HG02943 (cell line): ENCODE data around the gene GYS2.
"Not testable (repeated sequence)": the region's sequence is repeated elsewhere in the genome, so short reads cannot be mapped to it uniquely, and the experiment has no call there.

Source experiments
- ATAC-seq: cut with Tn5 transposase; IDR thresholded peaks from one replicate; pipeline ENCODE4 v1.9.1; 2021; ENCODE audit warnings: mild to moderate bottlenecking, low read depth, moderate library complexity; ENCODE audit not compliant: unreplicated experiment

The GYS2 gene

DNA sequence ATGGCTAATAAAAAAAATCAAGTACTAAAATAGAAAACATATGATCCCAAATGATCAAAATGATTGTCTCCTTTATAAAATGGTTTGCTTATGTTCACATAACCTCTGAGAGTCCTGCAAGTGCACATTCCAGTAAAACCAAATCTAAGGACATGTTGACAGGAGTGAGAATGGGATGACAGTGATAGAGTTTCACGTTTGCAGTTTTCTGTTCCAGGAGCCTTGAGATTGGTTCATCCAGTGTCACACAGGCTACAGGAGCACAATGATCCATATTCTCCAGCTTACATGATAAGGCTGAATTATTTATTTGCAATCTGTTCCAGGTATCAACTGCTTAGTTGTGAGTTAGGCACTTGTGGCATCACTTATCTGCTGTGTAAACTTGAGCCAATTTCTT lies 1.5 kb upstream of the GYS2 start:
- no peak for ATAC-seq

- no peak for ATAC-seq
These were observed 1.9 kb downstream of the GYS2 start for GRCh38 chr12:21602774-21603173.

- ATAC-seq: no peak
These were observed 4.5 kb downstream of the GYS2 start for GRCh38 chr12:21600196-21600595.

- ATAC-seq: no peak
These were observed 5.3 kb downstream of the GYS2 start for GRCh38 chr12:21599143-21599999.

- no peak for ATAC-seq
These were observed 6.0 kb downstream of the GYS2 start for GRCh38 chr12:21598651-21599050.

- not testable (repeated sequence) for ATAC-seq
These were observed 9.3 kb downstream of the GYS2 start for GRCh38 chr12:21595356-21595755.

DNA sequence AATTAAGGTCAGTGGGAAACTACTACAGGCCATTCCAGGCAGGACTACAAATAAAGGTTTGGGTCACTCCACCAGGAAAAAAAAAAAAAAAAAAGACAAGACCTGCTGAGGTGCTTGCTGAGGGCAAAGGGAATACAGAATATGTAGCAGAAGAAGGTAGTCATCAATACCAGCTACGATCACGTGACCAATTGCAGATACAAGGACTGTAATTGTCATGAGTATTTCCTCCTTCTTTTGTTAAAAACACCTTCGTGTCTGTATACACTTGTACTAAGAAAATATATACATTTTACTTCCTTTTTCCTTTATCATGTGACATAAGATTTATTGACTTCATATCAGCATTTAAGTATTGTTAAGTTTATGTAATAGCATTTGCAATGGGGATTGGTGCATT lies 19.2 kb downstream of the GYS2 start:
- ATAC-seq: no peak

DNA sequence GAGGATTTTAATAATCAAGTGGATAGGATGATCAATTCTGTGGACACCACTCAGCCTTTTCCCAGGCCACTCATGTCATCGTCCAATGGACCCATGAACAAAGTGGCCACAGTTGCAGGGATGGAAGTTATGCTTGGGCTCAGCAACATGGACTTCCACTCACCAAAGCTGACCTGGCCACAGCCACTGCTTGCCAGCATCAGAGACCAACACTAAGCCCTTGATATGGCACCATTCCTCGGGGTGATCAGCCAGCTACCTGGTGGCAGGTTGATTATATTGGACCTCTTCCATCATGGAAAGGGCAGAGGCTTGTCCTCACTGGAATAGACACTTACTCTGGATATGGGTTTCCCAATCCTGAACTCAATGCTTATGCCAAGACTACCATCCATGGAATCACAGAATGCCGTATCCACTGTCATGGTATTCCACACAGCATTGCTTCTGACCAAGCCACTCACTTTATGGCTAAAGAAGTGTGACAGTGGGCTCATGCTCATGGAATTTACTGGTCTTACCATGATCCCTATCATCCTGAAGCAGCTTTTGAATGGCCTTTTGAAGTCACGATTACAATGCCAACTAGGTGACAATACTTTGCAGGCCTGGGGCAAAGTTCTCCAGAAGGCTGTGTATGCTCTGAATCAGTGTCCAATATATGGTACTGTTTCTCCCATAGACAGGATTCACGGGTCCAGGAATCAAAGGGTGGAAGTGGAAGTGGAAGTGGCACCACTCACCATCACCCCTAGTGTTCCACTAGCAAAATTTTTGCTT lies 20.1 kb downstream of the GYS2 start:
- not testable (repeated sequence) for ATAC-seq

- no peak for ATAC-seq
These were observed 21.1 kb downstream of the GYS2 start for GRCh38 chr12:21583587-21583986.

- no peak for ATAC-seq
These were observed 23.7 kb downstream of the GYS2 start for GRCh38 chr12:21580748-21581516.

- ATAC-seq: no peak
These were observed 27.1 kb downstream of the GYS2 start for GRCh38 chr12:21577516-21577915.

DNA sequence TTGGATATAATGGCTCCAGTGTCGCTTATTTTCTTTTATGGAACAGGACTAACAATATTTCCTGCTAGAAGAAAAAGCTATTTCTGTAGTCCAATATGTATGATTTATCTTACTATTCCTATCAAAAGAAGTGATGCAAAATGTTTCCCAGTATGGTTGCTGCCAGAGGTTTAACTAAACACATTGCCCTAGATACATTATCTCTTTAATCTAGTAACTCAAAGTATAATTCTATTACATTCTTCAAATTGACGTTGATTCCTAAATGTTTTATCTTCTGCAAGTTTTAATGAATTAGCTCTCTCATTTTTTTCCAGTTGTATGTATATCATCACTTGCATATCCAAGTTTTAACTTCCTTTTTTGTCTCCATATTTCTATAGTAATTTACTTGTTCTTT lies 28.2 kb downstream of the GYS2 start:
- ATAC-seq: no peak

GRCh38 chr12:21573733-21574358 lies 30.8 kb downstream of the GYS2 start:
- ATAC-seq: no peak

DNA sequence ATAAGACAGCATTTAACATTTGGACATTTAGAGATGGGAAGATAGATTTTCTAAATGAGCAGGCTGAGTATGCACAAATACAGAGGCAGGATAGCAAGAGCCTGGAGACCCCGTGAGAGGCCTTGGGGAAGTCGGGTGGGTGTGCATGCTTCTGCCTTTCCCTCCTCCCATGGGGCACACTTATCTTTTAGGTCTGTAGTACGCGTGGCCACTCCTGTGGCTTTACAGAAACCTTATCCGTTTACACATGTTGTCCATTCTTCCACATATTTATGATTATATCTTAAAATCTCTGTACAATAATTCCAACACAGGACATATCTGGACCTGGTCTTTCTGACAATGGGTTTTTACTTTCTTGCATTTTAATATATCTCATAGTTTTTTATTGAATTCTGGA lies 33.6 kb downstream of the GYS2 start:
- ATAC-seq: no peak

DNA sequence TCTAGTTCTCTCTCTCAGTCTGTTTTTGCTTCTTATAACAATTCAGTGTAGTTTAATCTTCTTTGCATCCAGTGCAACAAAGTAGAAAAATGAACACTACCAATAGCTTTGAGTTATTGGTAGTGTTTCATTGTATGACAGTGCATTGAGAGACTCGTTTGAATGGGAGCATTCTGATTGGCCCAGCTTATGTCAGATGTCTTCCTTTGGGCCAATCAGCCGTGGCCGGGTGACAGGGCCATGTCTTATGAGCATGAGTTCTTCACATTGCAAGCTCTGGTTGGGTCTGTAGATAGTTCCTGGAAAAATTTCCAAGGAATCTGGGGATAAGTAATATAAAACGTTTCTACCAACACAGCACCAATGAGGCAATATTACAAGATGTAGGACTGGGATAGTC lies 36.5 kb downstream of the GYS2 start:
- no peak for ATAC-seq

DNA sequence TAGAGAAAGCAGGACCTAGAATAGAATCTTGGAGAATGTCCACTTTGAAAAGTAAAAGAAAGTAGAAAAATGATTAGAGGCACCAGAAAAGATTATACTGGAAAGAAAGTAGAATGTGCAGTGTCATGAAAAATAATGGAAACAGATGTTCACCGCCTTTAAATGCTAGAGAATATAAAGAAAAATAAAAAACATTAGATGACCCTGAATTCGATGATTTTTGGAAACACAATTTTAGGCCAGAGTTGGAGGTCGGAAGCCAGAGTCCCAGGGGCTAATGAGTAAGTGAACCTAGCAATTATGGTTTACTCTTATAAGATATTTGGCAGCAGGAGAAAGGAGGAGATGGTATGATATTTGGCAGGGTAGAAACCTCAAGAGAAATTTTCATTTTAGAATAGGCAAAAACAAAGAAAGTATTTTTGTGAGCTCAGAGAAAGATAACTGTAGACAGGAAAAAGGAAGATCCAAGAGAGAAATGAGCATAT lies 37.7 kb downstream of the GYS2 start:
- no peak for ATAC-seq

GRCh38 chr12:21566223-21566906 lies 38.3 kb downstream of the GYS2 start:
- ATAC-seq: no peak

DNA sequence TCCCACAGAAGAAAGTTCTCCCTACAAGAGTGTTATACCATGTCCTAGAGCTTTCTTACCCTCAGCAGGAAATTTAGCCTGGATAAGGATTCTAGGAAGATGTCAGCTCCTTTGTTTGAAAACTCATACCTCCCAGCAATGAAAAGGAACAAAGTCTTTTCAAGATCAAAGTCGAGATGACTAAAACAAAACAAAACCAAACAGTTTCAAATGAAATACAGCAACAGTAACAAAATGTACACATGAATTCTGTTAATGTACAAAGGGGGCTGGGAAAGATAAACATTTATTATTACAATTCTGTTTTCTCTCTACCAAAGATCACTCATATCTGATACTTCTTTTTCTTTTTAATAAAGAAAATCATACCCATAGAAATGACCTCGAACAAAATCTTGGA lies 41.8 kb downstream of the GYS2 start:
- no peak for ATAC-seq

DNA sequence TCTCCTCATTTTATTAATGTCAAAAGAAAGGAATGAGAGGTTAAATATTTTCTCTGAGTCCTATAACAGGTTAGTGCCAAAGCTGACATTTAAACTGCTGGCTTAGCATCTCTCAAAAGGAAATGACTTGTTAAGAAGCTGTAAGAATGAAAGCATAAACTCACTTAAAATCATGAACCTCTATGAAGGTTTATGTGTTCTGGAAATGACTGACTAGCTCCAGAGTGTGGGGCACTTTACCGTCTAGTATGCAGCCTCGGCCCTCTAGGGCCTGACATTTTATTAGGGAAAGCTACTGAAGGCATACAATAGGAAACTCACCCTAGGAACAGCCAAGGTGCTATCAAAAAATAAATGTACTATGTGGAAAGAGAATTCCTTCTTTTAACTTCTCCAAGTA lies 43.5 kb downstream of the GYS2 start:
- no peak for ATAC-seq
